Measurements from ENCODE around the gene TNKS1BP1. TPM values are rescaled to one million over a fixed set of nuclear protein-coding genes. Genes with fewer than 3 reads are reported as not detected.

Gene TNKS1BP1
- total and polyA plus RNA-seq, 2 donors = 22.8 to 237 TPM

GRCh38 chr11:57320719-57321387, 3.9 kb downstream of the TNKS1BP1 start:
- H3K9me3 ChIP-seq (ENCODE audit: control insufficient read depth in 2 of 2, insufficient read depth in 1 of 2, low read length in 1 of 2) = no peaks in the 10 kb centered on the region
- H3K36me3 ChIP-seq (ENCODE audit: control insufficient read depth in 2 of 2, insufficient read depth in 2 of 2, low read length in 1 of 2) = peaks cover 6 to 8% of the 10 kb centered on the region in 2 donors
- peaks cover 18 to 23% of the 10 kb centered on the region in 2 donors for H3K4me1 ChIP-seq (ENCODE audit: control insufficient read depth in 2 of 2, insufficient read depth in 2 of 2, low read length in 2 of 2)
- no peak overlapping the region for H3K27ac ChIP-seq (ENCODE audit: low read depth in 1 of 2, low read length in 1 of 2)
- WGBS = 95% methylated on average over 2 of the region's 2 CpGs
- no peak for DNase-seq (ENCODE audit: low read depth in 6 of 9, low spot score in 9 of 9)
- no peak overlapping the region for H3K4me3 ChIP-seq (ENCODE audit: low read length in 2 of 2)
- H3K27me3 ChIP-seq (ENCODE audit: control insufficient read depth in 2 of 2, insufficient read depth in 1 of 2, low read length in 1 of 2) = no peaks in the 10 kb centered on the region

DNA sequence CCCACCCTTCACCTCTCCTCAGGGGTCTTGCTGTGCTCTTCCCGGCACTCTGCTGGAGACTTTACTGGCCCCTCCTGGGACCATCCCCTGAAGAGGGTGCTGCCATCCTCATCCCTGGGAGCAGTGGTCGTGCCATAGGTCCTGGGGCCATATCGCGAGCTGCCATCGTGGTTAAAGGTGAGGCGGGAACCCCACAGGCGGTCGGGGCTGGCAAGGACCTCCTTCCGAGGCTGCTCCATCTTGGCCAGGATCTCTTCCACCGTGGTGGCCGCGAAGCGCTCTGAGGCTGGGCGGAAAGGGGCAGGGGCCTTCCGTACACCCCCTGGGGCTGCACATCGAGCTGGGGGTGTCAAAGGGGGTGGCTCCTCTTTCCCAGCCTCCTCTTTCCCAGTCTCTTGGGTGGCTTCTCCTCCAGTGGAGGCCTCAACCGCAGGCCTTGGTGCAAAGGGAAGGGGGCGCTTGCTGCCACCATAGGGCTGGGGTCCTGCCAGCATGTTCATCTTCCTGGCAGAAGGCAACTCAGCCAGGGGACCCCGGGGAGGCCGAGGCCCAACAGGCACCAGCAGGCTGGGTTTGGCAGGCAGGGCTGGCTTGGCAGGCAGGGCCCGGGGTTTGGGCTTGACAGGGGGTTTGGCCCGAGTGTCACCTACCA, 4.6 kb downstream of the TNKS1BP1 start:
- no peaks in the 10 kb centered on the region for H3K27me3 ChIP-seq (ENCODE audit: control insufficient read depth in 2 of 2, insufficient read depth in 1 of 2, low read length in 1 of 2)
- H3K4me1 ChIP-seq (ENCODE audit: control insufficient read depth in 2 of 2, insufficient read depth in 2 of 2, low read length in 2 of 2) = peaks cover 22 to 23% of the 10 kb centered on the region in 2 donors
- no peaks in the 10 kb centered on the region for H3K9me3 ChIP-seq (ENCODE audit: control insufficient read depth in 2 of 2, insufficient read depth in 1 of 2, low read length in 1 of 2)
- no peak overlapping the region for H3K27ac ChIP-seq (ENCODE audit: low read depth in 1 of 2, low read length in 1 of 2)
- H3K4me3 ChIP-seq (ENCODE audit: low read length in 2 of 2) = no peak overlapping the region
- peaks cover 6 to 8% of the 10 kb centered on the region in 2 donors for H3K36me3 ChIP-seq (ENCODE audit: control insufficient read depth in 2 of 2, insufficient read depth in 2 of 2, low read length in 1 of 2)
- DNase-seq (ENCODE audit: low read depth in 6 of 9, low spot score in 9 of 9) = no peak
- 96% methylated on average over 22 of the region's 22 CpGs for WGBS

GRCh38 chr11:57318178-57318577, 6.6 kb downstream of the TNKS1BP1 start:
- H3K27ac ChIP-seq (ENCODE audit: low read depth in 1 of 2, low read length in 1 of 2) = no peak overlapping the region
- 95% methylated on average over 2 of the region's 2 CpGs for WGBS
- peaks cover 16 to 18% of the 10 kb centered on the region in 2 donors for H3K4me1 ChIP-seq (ENCODE audit: control insufficient read depth in 2 of 2, insufficient read depth in 2 of 2, low read length in 2 of 2)
- no peaks in the 10 kb centered on the region for H3K9me3 ChIP-seq (ENCODE audit: control insufficient read depth in 2 of 2, insufficient read depth in 1 of 2, low read length in 1 of 2)
- DNase-seq (ENCODE audit: low read depth in 6 of 9, low spot score in 9 of 9) = no peak
- no peaks in the 10 kb centered on the region for H3K27me3 ChIP-seq (ENCODE audit: control insufficient read depth in 2 of 2, insufficient read depth in 1 of 2, low read length in 1 of 2)
- no peak overlapping the region for H3K4me3 ChIP-seq (ENCODE audit: low read length in 2 of 2)
- H3K36me3 ChIP-seq (ENCODE audit: control insufficient read depth in 2 of 2, insufficient read depth in 2 of 2, low read length in 1 of 2) = peaks cover 10 to 16% of the 10 kb centered on the region in 2 donors

- no peak overlapping the region for H3K27ac ChIP-seq (ENCODE audit: low read depth in 1 of 2, low read length in 1 of 2)
- no peaks in the 10 kb centered on the region for H3K27me3 ChIP-seq (ENCODE audit: control insufficient read depth in 2 of 2, insufficient read depth in 1 of 2, low read length in 1 of 2)
- H3K4me3 ChIP-seq (ENCODE audit: low read length in 2 of 2) = no peak overlapping the region
- 88% methylated on average over 3 of the region's 3 CpGs for WGBS
- DNase-seq (ENCODE audit: low read depth in 6 of 9, low spot score in 9 of 9) = no peak
- H3K9me3 ChIP-seq (ENCODE audit: control insufficient read depth in 2 of 2, insufficient read depth in 1 of 2, low read length in 1 of 2) = no peaks in the 10 kb centered on the region
- peaks cover 15 to 31% of the 10 kb centered on the region in 2 donors for H3K4me1 ChIP-seq (ENCODE audit: control insufficient read depth in 2 of 2, insufficient read depth in 2 of 2, low read length in 2 of 2)
- H3K36me3 ChIP-seq (ENCODE audit: control insufficient read depth in 2 of 2, insufficient read depth in 2 of 2, low read length in 1 of 2) = peaks cover 14 to 17% of the 10 kb centered on the region in 2 donors
These were observed 8.7 kb downstream of the TNKS1BP1 start for GRCh38 chr11:57316017-57316416.

- peaks cover 13 to 17% of the 10 kb centered on the region in 2 donors for H3K36me3 ChIP-seq (ENCODE audit: control insufficient read depth in 2 of 2, insufficient read depth in 2 of 2, low read length in 1 of 2)
- no peak overlapping the region for H3K4me3 ChIP-seq (ENCODE audit: low read length in 2 of 2)
- peak overlapping the region in 1 of 2 donors; percentile 28 for H3K27ac ChIP-seq (ENCODE audit: low read depth in 1 of 2, low read length in 1 of 2)
- peak in 5 of 9 donors; percentile 40 to 76 (median 54) for DNase-seq (ENCODE audit: low read depth in 6 of 9, low spot score in 9 of 9)
- H3K4me1 ChIP-seq (ENCODE audit: control insufficient read depth in 2 of 2, insufficient read depth in 2 of 2, low read length in 2 of 2) = peaks cover 19 to 36% of the 10 kb centered on the region in 2 donors
- H3K27me3 ChIP-seq (ENCODE audit: control insufficient read depth in 2 of 2, insufficient read depth in 1 of 2, low read length in 1 of 2) = no peaks in the 10 kb centered on the region
- no peaks in the 10 kb centered on the region for H3K9me3 ChIP-seq (ENCODE audit: control insufficient read depth in 2 of 2, insufficient read depth in 1 of 2, low read length in 1 of 2)
- 13% methylated on average over 8 of the region's 8 CpGs for WGBS
These were observed 9.3 kb downstream of the TNKS1BP1 start for GRCh38 chr11:57315491-57315890.

GRCh38 chr11:57314221-57314973, 10.4 kb downstream of the TNKS1BP1 start:
- no peak for DNase-seq (ENCODE audit: low read depth in 6 of 9, low spot score in 9 of 9)
- Histone ChIP-seq H3K27ac (ENCODE audit: low read depth in 1 of 2, low read length in 1 of 2) (no peak overlapping the region), H3K27me3 (ENCODE audit: control insufficient read depth in 2 of 2, insufficient read depth in 1 of 2, low read length in 1 of 2) (no peaks in the 10 kb centered on the region), H3K4me3 (ENCODE audit: low read length in 2 of 2) (no peak overlapping the region), H3K4me1 (ENCODE audit: control insufficient read depth in 2 of 2, insufficient read depth in 2 of 2, low read length in 2 of 2) (peaks cover 19 to 41% of the 10 kb centered on the region in 2 donors), H3K9me3 (ENCODE audit: control insufficient read depth in 2 of 2, insufficient read depth in 1 of 2, low read length in 1 of 2) (no peaks in the 10 kb centered on the region), H3K36me3 (ENCODE audit: control insufficient read depth in 2 of 2, insufficient read depth in 2 of 2, low read length in 1 of 2) (peaks cover 14 to 17% of the 10 kb centered on the region in 2 donors)
- WGBS = 96% methylated on average over 15 of the region's 15 CpGs

DNA sequence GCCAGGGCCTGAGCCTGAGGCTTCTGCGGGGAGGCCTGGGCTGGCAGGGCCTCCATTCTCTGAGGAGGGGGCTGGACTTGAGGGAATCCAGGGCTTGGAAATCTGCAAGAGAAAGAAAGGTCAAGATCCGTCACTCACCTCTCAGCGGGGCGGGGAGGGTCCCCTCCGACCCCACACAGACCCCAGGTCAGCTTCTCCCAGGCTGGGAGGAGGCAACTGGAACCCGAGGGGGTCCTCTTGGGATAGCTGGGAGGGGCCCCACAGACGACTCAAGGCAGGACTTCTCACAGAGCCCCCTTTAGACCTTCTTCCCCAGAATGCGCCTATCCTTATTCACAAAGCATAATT, 11.0 kb downstream of the TNKS1BP1 start:
- H3K4me3 ChIP-seq (ENCODE audit: low read length in 2 of 2) = no peak overlapping the region
- DNase-seq (ENCODE audit: low read depth in 6 of 9, low spot score in 9 of 9) = no peak
- H3K36me3 ChIP-seq (ENCODE audit: control insufficient read depth in 2 of 2, insufficient read depth in 2 of 2, low read length in 1 of 2) = peaks cover 14 to 17% of the 10 kb centered on the region in 2 donors
- H3K27me3 ChIP-seq (ENCODE audit: control insufficient read depth in 2 of 2, insufficient read depth in 1 of 2, low read length in 1 of 2) = no peaks in the 10 kb centered on the region
- WGBS = 93% methylated on average over 8 of the region's 8 CpGs
- no peak overlapping the region for H3K27ac ChIP-seq (ENCODE audit: low read depth in 1 of 2, low read length in 1 of 2)
- peaks cover 19 to 44% of the 10 kb centered on the region in 2 donors for H3K4me1 ChIP-seq (ENCODE audit: control insufficient read depth in 2 of 2, insufficient read depth in 2 of 2, low read length in 2 of 2)
- H3K9me3 ChIP-seq (ENCODE audit: control insufficient read depth in 2 of 2, insufficient read depth in 1 of 2, low read length in 1 of 2) = no peaks in the 10 kb centered on the region

DNA sequence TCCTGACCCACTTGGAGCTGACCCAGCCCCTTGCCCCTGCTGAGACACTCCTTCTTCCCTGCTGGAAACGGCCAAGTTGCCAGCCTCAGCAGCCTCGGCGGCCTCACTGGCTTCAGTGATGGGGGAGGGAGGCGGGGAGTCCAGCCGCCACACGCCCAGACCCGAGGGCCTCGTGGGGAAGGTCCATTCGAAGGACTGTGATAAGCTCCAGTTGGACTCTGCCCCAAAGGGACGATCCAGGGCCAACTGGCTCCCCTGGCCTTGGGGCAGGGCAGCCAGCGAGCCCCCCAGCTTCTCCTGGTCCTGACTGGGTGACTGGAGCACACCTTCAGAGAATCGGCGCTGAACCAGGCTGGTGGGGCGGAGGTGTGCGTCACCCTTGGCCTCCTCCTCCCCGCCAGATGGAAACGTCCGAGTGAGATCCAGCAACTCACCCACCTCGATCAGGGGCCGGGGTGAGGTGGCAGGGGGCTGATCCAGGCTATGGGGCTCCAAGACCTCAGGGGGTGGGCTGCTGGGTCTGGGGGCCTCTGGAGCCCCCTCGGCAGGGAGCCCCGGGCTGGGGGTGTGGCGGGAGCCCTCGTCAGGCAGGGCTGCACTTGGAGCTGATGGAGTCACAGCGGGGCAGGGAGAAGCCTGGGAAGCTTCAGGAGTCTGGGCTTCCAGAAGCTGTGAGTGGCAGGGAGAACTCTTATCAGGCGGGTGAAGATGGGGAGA, 11.5 kb downstream of the TNKS1BP1 start:
- Histone ChIP-seq H3K27me3 (ENCODE audit: control insufficient read depth in 2 of 2, insufficient read depth in 1 of 2, low read length in 1 of 2) (no peaks in the 10 kb centered on the region), H3K4me3 (ENCODE audit: low read length in 2 of 2) (no peak overlapping the region), H3K36me3 (ENCODE audit: control insufficient read depth in 2 of 2, insufficient read depth in 2 of 2, low read length in 1 of 2) (peaks cover 14 to 17% of the 10 kb centered on the region in 2 donors), H3K27ac (ENCODE audit: low read depth in 1 of 2, low read length in 1 of 2) (no peak overlapping the region), H3K9me3 (ENCODE audit: control insufficient read depth in 2 of 2, insufficient read depth in 1 of 2, low read length in 1 of 2) (no peaks in the 10 kb centered on the region), H3K4me1 (ENCODE audit: control insufficient read depth in 2 of 2, insufficient read depth in 2 of 2, low read length in 2 of 2) (peaks cover 19 to 44% of the 10 kb centered on the region in 2 donors)
- 95% methylated on average over 26 of the region's 26 CpGs for WGBS
- DNase-seq (ENCODE audit: low read depth in 6 of 9, low spot score in 9 of 9) = no peak
